ENCODE measurements around the gene P2RX3.

- TF ChIP-seq EZH2 (IDR thresholded peaks at IDR 0.05; ENCODE audit: borderline replicate concordance, low read length), result no peak
- TF ChIP-seq CTCF (IDR thresholded peaks at IDR 0.05; ENCODE audit: low read length), result no peak
Measured at GRCh38 chr11:57327721-57328120, 10.4 kb upstream of the P2RX3 start.
